ENCODE data around the gene CCDC169. TPM values are rescaled to one million over a fixed set of nuclear protein-coding genes. Genes with fewer than 3 reads are reported as not detected.
"Not testable (repeated sequence)": the region's sequence is repeated elsewhere in the genome, so short reads cannot be mapped to it uniquely, and the experiment has no call there.

The CCDC169 gene
- total and polyA plus RNA-seq, 4 donors: 2.1 TPM; not detected in 3

GRCh38 chr13:36323408-36323807, 25.8 kb upstream of the CCDC169 start:
- Histone ChIP-seq H3K9ac (ENCODE audit: low read depth in 1 of 2, low read length in 2 of 2) (no peak overlapping the region), H3K9me3 (ENCODE audit: control insufficient read depth in 4 of 4, low read length in 3 of 4) (no peaks in the 10 kb centered on the region), H3K4me1 (ENCODE audit: control insufficient read depth in 4 of 4, insufficient read depth in 4 of 4, low read length in 3 of 4) (no peaks in the 10 kb centered on the region), H3K4me3 (ENCODE audit: low read depth in 1 of 3, low read length in 3 of 3) (no peak overlapping the region), H3K27me3 (ENCODE audit: control insufficient read depth in 4 of 4, insufficient read depth in 4 of 4, low read length in 3 of 4) (no peaks in the 10 kb centered on the region), H3K27ac (ENCODE audit: low read depth in 1 of 2, low read length in 2 of 2) (no peak overlapping the region), H3K36me3 (ENCODE audit: control insufficient read depth in 4 of 4, insufficient read depth in 3 of 4, low read depth in 1 of 4, low read length in 3 of 4) (peaks cover 1 to 13% (median 12%) of the 10 kb centered on the region in 4 donors)
- DNase-seq (ENCODE audit: low spot score): no peak
- 95% methylated on average over 3 of the region's 3 CpGs for WGBS
- TF ChIP-seq ATF3 (IDR thresholded peaks at IDR 0.05) (no peak), RAD21 (IDR thresholded peaks at IDR 0.05) (no peak), FOXA1 (IDR thresholded peaks at IDR 0.05) (no peak), GABPA (IDR thresholded peaks at IDR 0.05 in 1 of 2, conservative IDR thresholded peaks at IDR 0.05 in 1 of 2) (no peak), EGR1 (IDR thresholded peaks at IDR 0.05; ENCODE audit: low read depth in 2 of 2) (no peak), HNF4A (conservative IDR thresholded peaks at IDR 0.05) (no peak), FOXA2 (IDR thresholded peaks at IDR 0.05) (no peak), CTCF (IDR thresholded peaks at IDR 0.05; ENCODE audit: low read depth, low read length, missing input control) (no peak), TAF1 (conservative IDR thresholded peaks at IDR 0.05) (no peak), NR2F2 (IDR thresholded peaks at IDR 0.05) (no peak), YY1 (IDR thresholded peaks at IDR 0.05) (no peak), SP1 (IDR thresholded peaks at IDR 0.05) (no peak), MAX (IDR thresholded peaks at IDR 0.05) (no peak), REST (IDR thresholded peaks at IDR 0.05) (no peak), JUND (IDR thresholded peaks at IDR 0.05) (no peak)

GRCh38 chr13:36319793-36320192, 22.2 kb upstream of the CCDC169 start:
- H3K4me3 ChIP-seq (ENCODE audit: low read depth in 1 of 3, low read length in 3 of 3); DNase-seq (ENCODE audit: low spot score); H3K9me3 ChIP-seq (ENCODE audit: control insufficient read depth in 4 of 4, low read length in 3 of 4); H3K9ac ChIP-seq (ENCODE audit: low read depth in 1 of 2, low read length in 2 of 2); H3K4me1 ChIP-seq (ENCODE audit: control insufficient read depth in 4 of 4, insufficient read depth in 4 of 4, low read length in 3 of 4); H3K27me3 ChIP-seq (ENCODE audit: control insufficient read depth in 4 of 4, insufficient read depth in 4 of 4, low read length in 3 of 4); H3K27ac ChIP-seq (ENCODE audit: low read depth in 1 of 2, low read length in 2 of 2): not testable (repeated sequence)
- peaks cover 0 to 13% (median 7%) of the 10 kb centered on the region in 4 donors for H3K36me3 ChIP-seq (ENCODE audit: control insufficient read depth in 4 of 4, insufficient read depth in 3 of 4, low read depth in 1 of 4, low read length in 3 of 4)
- WGBS: 70% methylated on average over 6 of the region's 6 CpGs

Measured in liver (tissue), 9 donors.